ENCODE measurements around the gene PATJ.
"Not testable (repeated sequence)": the region's sequence is repeated elsewhere in the genome, so short reads cannot be mapped to it uniquely, and the experiment has no call there.

Gene PATJ

DNA sequence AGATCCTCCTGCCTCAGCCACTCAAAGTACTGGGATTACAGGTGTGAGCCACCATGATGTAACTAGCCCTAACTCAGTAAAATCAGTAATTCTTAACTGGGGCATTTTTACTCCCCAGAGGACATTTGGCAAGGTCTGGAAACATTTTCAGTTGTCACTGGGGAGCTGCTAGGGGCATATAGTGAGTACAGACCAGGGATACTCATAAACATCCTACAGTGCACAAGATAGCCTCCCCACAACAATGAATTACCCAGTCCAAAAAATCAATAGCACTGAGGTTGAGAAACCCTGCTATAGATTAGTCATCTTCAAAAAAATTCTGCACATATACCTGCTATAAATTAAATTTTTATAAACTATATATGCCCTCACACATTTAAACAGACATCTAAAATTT is 30.3 kb upstream of the PATJ start:
- DNase-seq (ENCODE audit: low read depth) = no peak
- H3K4me3 ChIP-seq (ENCODE audit: low read depth, low read length) = no peak overlapping the region
- TF ChIP-seq, protein P1, sequence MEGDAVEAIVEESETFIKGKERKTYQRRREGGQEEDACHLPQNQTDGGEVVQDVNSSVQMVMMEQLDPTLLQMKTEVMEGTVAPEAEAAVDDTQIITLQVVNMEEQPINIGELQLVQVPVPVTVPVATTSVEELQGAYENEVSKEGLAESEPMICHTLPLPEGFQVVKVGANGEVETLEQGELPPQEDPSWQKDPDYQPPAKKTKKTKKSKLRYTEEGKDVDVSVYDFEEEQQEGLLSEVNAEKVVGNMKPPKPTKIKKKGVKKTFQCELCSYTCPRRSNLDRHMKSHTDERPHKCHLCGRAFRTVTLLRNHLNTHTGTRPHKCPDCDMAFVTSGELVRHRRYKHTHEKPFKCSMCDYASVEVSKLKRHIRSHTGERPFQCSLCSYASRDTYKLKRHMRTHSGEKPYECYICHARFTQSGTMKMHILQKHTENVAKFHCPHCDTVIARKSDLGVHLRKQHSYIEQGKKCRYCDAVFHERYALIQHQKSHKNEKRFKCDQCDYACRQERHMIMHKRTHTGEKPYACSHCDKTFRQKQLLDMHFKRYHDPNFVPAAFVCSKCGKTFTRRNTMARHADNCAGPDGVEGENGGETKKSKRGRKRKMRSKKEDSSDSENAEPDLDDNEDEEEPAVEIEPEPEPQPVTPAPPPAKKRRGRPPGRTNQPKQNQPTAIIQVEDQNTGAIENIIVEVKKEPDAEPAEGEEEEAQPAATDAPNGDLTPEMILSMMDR (conservative IDR thresholded peaks at IDR 0.05; ENCODE audit: low read depth, low read length) = no peak

- DNase-seq (ENCODE audit: low read depth); H3K4me3 ChIP-seq (ENCODE audit: low read depth, low read length): not testable (repeated sequence)
Measured at GRCh38 chr1:61718996-61719663, 23.1 kb upstream of the PATJ start.

GRCh38 chr1:61724506-61724812 is 17.8 kb upstream of the PATJ start:
- DNase-seq (ENCODE audit: low read depth) = peak; percentile 6
- peak overlapping the region; percentile 100 for H3K4me3 ChIP-seq (ENCODE audit: low read depth, low read length)
- TF ChIP-seq, protein P1 (conservative IDR thresholded peaks at IDR 0.05; ENCODE audit: low read depth, low read length) = no peak

DNA sequence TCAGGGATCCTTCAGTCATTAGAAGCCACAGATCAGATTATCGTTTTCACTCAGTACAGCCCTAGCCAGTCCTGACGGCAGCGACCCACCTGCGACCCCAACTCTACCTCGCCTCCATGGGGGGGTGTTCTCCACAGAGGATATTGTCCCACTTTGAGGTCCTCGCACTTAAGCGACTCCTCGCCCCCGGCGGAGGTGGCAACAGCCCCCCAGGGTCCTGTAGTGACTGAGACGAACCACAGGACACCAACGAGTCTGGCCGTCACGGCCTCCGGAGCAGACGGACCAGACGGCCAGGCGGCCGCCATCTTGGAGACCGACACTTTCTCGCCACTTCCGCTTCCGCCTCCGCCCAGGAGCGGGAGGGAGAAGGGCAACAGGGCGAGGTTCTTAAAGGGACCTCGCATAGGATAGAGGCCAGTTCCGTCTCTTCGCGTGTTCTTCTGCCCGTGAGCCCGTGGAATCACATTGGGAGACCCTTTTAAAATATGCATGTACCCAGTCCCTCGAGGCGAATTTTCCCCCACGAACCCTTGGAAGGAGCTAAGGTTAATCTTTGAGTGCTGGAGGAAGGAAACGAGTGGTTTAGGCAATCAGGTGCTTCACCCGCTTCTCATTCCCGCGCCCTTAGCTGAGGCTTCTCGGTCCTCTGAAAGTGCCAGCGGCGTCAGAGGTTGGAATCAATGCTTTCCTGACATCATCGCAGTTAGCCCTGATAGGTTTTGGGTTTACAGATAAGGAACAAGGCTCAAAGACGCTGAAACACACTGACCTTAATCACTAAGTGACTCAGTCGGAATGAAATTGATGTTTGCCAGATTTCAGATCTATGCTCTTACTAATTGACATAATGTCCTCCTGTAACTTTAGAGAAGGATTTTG is 17.2 kb upstream of the PATJ start, which contains the start of gene TM2D1:
Gene TM2D1 (minus strand): TSS at position 329 of the 882 bp plus-strand sequence. CDS start 21 bp downstream, at position 308.
- H3K4me3 ChIP-seq (ENCODE audit: low read depth, low read length) = peak within 1 kb of the TSS; percentile 100
- TF ChIP-seq, protein P1 (conservative IDR thresholded peaks at IDR 0.05; ENCODE audit: low read depth, low read length) = no peak
- peak; percentile 90 for DNase-seq (ENCODE audit: low read depth)

GRCh38 chr1:61727544-61727943 is 14.7 kb upstream of the PATJ start:
- H3K4me3 ChIP-seq (ENCODE audit: low read depth, low read length) = no peak overlapping the region
- TF ChIP-seq, protein P1 (conservative IDR thresholded peaks at IDR 0.05; ENCODE audit: low read depth, low read length) = no peak
- DNase-seq (ENCODE audit: low read depth) = no peak

DNA sequence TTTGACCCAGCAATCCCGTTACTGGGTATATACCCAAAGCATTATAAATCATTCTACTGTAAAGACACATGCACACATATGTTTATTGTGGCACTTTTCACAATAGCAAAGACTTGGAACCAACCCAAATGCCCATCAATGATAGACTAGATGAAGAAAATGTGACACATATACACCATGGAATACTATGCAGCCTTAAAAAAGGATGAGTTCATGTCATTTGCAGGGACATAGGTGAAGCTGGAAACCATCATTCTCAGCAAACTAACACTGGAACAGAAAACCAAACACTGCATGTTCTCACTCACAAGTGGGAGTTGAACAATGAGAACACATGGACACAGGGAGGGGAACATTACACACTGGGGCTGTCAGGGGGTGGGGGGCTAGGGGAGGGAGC is 11.6 kb upstream of the PATJ start:
- H3K4me3 ChIP-seq (ENCODE audit: low read depth, low read length); DNase-seq (ENCODE audit: low read depth): not testable (repeated sequence)

- no peak for DNase-seq (ENCODE audit: low read depth)
- TF ChIP-seq, protein P1 (conservative IDR thresholded peaks at IDR 0.05; ENCODE audit: low read depth, low read length) = no peak
- H3K4me3 ChIP-seq (ENCODE audit: low read depth, low read length) = no peak overlapping the region
Measured at GRCh38 chr1:61732726-61733125, 9.6 kb upstream of the PATJ start.

Data from choroid plexus epithelial cell (primary cell).